Stimulated activated CD8-positive, alpha-beta memory T cell treated with anti-CD3 and anti-CD28 coated beads, Interleukin-7, amount 100 ng/mL, for 4 hours (primary cell): ENCODE measurements around the gene CKAP4.

Experiments used
- DNase-seq, 2 donors: peaks; one replicate each; pipeline ENCODE4 v3.0.0-alpha.2; 2020; ENCODE audit warnings: low read depth in 2 of 2

Gene CKAP4

DNA sequence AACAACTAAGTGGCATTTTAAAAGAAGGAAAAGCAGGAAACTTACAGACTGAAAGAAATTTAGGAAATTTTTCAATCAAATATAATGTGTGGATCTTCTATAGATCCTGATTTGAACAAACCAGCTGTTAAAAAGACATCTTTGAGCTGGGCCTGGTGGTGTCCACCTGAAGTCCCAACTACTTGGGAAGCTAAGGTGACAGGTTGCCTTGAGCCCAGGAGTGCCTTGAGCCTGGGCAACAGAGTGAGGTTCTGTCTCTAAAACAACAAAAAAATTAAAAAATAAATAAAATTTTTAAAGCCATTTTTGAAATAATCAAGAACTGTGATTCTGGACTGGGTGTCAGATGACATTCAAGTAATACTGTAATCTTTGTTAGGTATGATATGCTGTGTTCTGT is 7.0 kb downstream of the CKAP4 start:
- no peak for DNase-seq

DNA sequence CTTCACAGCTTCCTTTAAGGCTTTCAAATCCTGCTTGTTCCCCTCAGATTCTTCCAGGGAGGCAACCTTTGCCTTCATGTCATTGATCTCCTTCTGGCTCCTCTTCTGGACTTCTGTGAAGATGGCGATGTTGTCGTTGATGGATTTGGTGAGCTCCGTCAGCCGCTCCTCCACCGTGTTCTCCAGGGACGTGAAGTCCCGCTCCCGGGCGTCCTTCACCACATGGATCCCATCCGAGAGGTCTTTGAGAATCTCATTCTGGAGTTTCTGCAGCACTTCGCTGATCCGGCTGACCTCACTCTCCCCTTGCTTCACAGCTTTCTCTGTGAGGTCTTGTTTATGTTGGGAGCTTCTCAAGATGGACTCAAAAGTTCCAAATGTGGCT is 7.9 kb downstream of the CKAP4 start:
- DNase-seq = no peak

DNA sequence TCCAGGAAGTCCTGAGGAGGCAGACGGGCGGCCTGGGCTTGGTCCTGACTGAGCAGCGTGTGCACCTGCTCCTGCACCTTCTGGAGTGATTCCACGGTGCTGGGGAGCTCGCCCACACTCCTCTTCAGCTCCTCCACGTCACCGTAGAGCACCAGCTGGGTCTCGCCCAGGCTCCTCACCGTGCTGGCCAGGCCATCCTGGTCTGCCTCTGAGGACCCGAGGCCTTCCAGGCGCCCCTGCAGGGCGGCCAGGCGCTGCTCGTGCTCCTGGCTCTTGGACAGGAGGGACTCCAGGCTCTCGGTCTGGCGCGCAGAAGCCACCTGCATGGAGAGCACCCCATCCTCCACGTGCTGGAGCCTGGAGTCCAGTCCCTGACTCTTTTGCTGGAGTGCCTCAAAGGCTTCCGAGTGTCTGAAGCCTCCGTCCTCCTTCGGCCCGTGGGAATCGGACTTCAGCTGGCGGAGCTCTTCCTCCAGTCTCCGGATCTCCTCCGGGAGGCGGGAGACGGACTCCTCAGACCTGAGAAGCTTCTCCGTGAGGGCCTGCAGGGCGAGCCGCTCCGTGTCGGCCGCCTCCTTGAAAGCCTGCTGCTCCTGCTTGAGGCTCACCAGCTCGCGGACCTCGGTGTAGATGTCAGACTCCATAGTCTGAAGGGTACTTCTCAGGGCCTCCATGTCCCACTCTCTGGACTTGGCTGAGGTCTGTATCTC is 8.4 kb downstream of the CKAP4 start:
- DNase-seq = no peak

DNA sequence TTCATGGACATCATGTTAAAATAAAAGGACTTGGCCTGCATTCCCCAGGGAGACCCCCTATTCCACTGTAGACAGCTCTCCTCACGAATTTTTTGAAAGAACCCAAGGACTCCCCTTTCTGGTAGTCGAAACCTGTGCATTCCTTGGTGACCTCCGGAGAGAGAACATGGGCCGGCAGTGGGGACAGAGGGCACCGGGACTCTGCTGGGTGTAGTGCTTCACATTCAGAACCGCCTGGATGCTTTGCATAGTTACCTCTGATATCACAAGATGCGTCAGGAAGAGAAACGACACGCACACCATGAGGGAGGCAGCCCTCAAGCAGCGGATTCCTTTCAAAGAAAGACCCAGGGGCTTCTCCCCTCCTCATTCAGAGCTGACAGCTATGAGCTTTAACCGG is 9.7 kb downstream of the CKAP4 start:
- DNase-seq = no peak

DNA sequence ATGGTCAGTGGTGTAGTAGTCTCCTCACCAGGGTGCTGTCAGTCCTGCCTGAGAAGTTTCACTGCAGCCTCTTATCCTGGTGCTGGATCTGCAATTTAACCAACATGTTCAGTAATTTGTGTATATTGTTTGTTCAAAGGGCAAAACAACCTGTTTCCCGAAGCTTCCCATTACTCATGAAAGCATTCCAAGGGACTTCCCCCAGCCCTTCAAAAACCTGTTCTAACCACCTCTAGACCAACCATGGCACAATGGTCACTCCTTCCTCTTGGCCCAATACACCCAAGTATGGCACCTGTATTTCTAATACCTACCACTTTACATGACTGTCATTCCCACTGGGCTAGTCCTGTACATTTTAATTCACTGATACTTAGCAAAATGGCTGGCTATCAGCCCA is 12.1 kb downstream of the CKAP4 start:
- no peak for DNase-seq

DNA sequence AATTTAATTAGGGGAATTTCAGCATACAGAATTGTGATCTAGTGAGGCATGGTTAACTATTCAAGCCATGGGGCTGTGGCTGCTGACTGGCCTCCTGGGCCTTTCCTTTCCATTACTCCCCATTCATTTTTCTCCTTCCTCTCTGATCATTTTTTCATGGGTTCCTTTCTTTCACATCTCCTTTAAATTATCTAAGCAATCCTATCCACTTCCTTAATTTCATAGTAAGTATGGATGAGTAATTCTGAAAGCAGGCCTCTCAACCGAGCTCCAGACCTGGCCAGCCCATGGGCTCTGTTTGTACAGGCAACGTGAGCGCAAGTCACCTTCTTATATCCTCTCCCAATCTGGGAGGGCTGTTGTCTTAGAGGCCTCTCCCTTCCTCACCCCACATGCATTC is 13.4 kb downstream of the CKAP4 start:
- DNase-seq = no peak

DNA sequence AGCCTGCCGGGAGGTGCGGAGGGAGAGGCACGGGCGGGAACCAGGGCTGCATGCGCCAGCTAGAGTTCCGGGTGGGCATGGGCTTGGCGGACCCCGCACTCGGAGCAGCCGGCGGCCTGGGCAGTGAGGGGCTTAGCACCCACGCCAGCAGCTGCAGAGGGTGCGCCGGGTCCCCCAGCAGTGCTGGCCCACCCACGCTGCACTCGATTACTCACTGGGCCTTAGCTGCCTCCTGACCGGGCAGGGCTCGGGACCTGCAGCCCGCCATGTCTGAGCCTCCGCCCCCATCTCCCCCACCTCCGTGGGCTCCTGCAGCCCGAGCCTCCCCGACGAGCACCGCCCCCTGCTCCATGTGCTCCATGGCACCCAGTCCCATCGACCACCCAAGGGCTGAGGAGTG is 14.8 kb downstream of the CKAP4 start:
- DNase-seq = no peak

DNA sequence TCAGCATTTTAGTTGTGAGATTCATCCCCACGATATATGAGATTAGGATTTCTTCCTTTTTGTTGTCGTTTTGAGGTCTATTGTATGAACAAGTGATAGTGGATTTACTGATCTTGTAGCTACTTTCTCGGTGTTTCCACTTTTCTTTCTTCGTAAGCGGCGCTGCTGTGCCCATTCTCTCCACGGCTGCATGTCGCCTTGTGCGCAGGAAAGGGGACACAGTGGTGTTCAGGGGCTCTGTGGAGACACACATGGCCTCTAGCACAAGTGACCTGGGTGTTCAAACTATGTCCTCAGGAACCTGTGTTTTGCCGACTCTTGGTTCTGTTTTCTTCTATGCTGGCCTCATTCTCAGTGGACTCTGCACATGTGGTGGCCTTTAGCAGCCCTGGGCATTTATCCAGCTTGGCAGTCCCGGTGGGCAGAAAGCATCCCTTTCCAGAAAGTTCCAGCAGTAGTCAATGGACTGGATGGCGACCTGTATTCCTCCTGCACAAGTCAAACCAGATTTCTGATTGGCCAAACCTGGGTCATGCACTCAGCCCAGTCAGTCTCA is 18.7 kb downstream of the CKAP4 start:
- no peak for DNase-seq

DNA sequence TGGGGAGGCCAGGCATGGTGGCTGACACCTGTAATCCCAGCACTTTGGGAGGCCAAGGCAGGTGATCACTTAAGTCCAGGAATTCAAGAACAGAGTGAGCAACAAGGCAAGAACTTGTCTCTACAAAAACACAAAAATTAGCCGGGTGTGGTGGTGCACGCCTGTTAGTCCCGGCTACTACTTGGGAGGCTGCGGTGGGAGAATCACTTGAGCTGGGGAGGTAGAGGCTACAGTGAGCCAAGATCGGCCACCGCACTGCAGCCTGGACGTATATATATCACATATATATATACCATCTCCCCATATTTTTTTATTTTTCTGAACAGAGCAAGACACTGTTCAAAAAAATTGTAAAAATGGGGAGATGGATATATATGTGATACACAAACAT is 19.5 kb downstream of the CKAP4 start:
- no peak for DNase-seq

DNA sequence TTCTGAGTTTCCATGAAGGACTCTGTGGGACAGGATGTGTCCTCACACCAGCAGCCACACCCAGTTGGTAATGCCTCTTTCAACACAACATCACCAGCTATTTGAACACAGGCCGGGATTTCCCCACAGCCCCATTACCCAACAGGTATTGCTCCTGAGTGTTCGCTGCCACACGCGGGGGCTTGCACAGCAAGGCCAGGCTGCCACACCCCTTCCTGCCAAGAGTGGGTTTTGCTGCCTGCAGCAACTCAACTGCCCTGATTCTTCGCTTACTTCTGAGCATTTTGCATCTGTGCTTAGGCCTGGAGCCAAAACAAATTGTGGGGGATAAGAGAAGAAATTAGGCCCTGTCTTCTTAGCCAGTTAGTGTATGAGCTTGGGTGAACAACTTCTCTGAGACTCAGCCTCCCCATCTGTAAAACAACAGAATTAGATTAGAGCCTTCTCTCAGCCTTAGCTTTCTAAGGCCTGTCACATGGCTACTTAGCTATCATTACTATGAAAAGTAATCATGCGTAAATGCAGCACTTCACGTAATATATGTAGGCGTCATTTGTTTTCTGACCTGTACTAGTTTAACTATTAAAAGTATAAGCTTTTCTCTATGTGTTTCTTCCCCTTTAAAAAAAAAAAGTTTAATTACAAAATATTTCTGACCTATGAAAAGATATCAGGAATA is 20.0 kb downstream of the CKAP4 start:
- peak; percentile 36 to 63 for DNase-seq

DNA sequence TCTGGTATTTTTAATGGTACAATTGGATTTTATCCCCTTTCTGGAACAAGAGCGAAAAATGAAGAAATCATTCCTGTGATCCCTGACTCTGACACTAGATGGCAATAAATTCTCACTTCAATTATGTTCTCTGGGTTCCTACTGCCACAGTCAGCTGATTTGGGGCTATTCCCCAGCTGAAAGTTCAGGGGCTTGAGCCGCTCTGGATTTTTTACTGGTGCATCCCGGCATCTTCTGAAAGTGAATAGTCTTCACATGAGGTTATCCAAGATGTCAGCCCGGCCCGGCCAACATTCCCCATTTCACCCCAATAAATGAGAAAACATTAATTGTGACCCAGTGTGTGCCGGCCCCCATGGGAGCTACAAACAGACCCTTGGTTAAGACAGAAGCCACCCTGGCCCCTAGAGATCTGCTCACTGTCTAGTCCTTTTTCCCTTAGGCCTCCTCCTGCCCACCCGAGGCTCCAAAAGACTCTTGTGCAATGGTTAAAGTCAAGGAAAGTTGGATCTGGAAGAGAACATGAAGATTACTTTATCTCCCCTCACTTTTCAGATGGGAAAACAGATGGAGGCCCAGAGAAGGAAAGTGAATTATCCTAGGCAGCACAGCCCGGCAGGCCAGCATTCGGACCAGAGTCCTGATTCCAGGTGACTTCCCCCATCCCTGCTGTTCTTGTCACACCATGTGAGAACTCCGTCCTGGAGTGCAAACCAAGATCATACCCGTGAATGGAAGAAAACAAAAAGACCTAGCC is 20.8 kb downstream of the CKAP4 start:
- no peak for DNase-seq

DNA sequence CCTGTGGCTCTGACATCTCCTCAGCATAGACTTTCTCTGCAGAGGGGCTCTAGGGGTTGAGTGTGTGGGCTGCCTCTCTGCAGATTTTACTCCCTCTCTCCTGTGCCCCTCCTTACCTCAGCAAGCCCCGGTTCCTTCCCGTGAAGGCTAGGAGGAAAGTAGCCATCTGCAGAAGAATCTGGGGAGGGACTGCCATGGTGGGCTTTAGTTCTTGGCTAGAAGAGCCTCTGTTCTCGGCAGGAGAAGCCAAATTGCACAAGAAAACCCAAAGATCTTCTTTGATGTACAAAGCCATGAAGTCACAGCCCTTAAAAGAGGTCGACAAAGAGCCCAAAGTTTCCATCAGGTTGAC is 23.5 kb downstream of the CKAP4 start:
- no peak for DNase-seq

DNA sequence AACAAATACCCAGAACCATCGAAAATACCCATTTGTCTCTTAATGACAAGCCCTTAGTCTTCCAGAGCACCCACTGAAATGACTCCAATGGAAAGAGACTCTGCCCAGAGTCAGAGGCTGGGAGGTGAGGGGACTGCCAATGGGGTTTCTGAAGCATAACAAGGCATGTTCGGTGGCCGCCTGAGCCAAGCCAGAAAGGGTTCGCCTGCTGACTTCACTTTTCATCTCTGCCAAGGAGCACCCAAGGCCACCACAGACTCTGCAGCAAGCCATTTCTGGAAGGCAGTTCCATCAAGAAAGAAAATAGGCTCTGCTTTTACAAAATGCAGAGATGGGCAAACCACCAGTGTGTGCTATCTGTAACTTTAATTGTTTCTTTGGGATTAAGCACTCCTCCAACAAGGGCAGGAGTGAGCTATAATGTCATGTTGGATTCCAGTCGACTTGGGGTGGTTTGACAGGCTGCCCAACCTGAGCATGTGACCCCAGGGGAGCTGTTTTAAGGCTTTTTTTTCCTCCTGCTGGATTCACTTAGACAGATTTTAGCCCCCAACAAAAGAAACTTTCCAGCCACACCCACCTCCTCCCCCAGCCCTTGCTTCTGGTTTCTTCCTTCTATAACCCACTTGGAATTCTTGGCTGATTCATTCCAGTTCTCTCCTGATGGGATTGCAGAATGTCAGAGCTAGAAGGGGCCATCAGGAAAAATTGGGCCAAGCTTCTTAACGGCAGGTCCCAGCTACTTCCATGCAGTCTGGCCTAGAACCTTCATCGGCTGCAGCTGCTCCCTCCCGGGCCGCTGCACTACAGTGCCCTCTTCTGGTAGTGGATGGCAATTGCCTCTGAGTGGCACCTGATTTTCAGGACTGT is 24.1 kb downstream of the CKAP4 start:
- peak; percentile 32 to 43 for DNase-seq

DNA sequence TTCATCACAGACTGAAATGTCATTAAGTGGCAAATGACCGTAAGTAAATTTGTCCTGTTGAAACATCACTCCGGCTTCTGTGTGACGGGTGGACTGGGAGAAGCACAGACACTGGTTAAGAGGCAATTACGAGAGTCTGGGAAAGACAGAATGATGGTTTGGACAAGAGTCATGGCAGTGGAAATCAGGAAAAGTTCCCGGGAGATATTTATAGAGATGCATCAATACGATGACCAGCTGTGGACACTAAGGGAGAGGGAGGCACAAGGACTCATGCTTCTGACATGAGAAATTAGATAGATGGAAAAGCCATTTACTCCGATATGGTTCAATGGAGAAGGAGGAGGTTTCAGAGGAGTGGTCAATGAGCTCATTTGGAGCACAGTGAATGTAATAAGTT is 27.3 kb downstream of the CKAP4 start:
- no peak for DNase-seq

DNA sequence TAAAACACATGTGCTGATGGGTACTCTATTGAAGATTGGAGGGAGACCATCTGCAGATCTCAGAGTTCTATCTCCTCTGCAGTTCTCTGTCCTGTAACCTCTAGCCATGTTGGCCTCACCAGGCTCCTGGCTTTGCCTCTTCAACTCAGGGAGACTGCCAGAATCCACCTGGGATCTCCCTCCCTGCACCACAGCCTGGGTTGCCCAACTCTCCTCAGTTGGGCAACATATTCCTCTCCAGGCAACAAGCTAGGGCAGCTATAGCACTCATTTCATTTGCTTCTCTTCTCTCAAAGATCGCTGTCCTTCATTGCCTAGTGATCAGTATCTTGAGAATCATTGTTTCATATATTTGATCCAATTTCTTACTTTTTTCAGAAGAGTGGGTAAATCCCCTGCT is 28.8 kb downstream of the CKAP4 start:
- DNase-seq = no peak

DNA sequence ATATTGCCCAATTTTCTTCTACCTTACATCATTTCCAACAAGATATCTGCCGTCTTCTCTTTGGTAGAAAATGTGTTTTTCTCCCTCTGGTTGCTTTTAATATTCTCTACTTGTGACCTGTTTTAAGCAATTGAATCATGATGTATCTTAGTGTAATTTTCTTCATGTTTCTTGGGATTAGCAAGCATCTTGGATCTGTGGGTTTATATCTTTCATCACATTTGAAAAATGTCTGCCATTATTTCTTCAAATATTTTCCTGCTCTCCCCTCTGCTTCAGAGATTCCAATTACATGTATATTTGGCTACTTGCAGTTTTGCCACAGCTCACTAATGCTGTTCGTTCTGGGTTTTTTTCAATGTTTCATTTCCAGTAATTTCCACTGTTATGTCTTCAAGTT is 30.1 kb downstream of the CKAP4 start:
- DNase-seq = no peak

DNA sequence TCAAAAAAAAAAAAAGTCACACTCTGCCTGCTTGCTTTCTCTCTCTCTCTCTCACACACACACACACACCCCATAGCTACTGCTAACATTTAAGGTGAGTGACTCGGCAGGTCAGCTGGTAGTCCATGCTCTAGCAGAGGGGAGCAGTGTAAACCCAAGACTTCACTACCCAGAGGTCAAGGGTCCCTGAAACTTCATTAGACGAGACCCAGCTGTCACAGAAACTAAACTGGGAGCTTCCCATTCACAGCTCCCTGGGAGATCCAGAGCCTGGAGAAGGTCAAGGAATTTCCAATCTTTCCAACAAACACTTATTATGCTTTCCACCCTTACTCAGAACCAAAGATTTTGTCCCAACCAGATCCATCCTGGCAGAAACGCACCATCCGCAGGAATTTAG is 33.2 kb downstream of the CKAP4 start:
- DNase-seq = no peak

DNA sequence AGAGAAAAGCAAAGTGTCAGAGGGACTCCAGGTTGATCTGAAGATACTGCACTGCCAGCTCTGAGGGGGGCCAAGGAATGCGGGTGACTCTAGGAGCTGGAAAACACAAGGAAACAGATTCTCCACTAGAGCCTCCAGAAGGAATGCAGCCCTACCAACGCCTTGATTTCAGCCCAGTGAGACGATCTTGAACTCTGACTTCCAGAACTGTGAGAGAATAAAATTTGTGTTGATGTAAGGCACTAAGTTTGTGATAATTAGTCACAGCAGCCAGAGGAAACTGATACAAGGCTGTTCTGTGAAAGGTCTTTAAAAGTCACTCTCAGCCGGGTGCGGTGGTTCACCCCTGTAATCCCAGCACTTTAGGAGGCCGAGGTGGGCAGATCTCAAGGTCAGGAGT is 34.2 kb downstream of the CKAP4 start:
- no peak for DNase-seq

DNA sequence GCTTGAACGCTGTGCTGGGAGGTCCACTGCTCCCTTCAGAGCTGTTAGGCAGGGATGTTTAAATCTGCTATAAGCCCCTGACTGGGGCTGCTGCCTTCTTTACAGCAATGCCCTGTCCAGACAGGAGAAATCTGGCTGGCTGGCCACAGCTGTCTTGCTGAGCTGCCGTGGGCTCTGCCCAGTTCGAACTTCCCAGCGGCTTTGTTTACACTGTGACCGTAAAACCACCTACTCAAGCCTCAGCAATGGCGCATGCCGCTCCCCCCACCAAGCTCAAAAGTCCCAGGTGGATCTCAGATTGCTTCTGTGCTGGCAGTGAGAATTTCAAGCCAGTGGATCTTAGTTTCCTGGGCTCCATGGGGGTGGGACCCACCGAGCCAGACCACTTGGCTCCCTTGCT is 35.8 kb downstream of the CKAP4 start:
- no peak for DNase-seq

DNA sequence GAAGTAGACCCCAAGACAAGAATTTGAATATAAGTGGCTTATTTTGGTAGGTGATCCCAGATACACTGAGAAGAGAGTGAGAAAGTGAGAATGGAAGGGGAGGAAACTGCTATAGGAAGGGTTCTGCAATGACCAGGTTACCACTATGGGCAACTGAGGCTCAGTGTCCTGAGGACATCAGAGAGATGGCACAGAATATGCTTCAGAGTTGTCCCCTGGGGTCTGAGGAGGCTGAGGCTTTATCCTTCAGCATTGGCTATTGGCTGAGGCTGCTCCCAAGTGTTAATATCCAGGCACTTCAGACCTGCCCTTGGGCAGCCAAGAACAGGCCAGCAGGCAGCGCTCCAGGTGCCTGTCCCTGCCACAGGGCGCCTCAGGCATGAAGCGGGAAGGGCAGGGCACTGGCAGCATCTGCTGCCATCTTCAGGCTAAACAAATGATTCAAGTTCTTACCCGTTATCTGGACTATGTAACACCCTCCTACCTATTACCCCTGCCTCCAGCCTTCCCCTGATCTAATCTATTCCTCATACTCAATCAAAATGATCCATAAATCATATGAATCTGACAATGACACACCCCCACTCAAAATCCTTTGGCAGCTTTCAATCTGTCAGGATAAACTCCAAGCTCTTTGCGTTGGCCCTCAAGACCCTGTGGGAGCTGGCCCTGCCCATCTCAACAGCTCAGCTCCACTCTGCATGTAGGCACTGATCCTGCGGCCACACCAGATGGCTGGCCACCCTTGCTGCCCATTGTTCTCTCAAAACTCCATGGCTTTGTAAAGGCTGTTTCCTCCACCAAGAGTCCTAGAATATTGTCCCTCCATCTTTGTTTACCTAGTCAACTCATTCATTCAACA is 42.4 kb downstream of the CKAP4 start:
- DNase-seq = no peak

DNA sequence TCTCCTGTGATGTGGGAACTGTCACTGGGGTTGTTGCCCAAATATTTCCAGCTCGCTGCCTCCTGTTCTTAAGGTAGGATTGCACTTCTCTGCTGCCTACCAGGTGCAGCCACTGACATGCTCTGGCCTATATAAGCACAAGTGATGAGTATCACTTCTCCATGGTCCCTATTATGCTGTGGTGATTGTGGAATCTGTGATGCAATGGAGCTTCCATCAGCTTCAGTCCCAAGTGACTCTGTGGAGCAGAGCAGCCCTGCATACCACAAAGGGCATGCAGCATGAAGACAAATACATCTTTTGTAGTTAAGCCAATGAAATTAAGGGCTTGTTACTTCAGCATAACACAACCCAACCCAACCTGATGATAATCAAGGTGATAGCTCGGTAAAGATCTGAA is 43.5 kb downstream of the CKAP4 start:
- no peak for DNase-seq
